ENCODE results near the gene TOMM22. TPM values are rescaled to one million over a fixed set of nuclear protein-coding genes. Genes with fewer than 3 reads are reported as not detected.

Gene TOMM22
- total RNA-seq, result 103 and 120 TPM in 2 replicates

DNA sequence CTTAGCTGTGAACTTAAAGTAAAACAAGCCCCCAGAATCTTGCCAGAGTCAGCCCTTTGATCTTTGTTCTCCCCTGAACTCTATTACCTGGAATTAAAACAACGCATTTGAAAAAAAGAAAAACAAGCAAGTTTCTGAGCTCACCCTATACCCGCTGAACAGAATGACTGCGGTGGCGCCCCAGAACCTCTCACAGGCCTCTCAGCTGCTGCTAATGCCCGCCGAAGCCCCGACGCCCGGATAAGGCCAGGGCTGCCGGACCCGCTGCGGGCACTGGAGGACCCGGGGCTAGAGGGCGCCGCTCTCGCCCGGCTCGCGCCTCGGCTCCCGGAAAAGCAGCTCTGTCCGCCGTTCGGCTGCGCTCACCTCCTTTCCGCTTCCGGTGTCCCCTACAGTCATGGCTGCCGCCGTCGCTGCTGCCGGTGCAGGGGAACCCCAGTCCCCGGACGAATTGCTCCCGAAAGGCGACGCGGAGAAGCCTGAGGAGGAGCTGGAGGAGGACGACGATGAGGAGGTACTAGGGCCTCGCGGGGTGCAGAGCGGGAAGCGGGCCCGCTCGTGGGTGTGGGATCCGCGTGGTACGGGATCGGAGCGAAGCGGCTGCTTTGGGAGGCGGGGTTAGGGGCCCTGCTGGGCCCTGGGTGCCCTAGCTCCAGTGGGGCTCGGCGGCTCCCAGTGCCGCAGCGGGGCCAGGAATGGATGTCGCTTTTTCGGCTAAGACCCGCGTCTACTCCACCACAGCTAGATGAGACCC, at the start of gene TOMM22:
TSS of gene TOMM22 (plus strand) at position 376 of the 754 bp plus-strand sequence. CDS start at position 398, 22 bp downstream.

DNA sequence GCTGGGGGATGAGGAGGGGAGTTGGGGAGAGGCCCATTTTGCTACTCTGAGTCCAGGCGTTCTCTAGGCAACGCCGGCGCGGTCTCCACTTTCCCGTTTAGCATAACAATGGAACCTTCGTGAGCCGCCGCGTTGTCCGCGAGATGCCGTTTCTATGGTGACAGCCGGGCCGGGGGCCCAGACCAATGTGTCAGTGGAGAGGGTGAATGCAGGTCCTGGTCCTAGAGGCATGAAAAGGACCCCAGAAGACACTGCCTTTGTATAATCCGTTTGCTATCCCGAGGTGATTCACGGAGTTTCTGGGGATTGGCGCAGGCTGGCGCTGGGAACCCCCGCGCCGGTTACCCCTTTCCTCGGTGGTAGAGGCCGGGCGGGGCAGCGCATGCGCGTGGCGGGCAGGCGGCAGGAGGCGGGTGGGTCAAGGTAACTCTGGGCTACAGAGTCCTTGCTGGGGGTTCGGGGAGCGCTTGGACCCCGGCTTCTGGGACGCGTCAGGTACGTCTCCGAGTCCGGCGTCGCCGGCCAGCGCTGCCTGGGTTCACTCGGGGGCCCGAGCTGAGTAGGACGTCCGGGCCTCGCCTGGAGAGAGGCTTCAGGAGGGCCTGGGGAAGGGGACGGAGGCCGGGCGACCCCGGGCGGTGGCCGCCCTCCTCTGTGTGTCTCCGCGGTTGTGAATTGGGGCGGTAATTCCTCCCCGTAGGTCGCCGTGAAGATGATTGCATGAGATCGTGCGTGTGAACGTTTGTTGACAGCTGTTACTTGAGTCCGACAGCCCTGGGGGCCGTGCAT, 25.3 kb upstream of the TOMM22 start, which contains the start of the genes CBY1 and FAM227A:
TSS of gene CBY1 (plus strand) at position 383 of the 789 bp plus-strand sequence. CDS start 11,417 bp downstream, outside the sequence.
TSS of gene FAM227A (minus strand) at position 137 of the 789 bp plus-strand sequence. CDS start 6,224 bp downstream, outside the sequence.

DNA sequence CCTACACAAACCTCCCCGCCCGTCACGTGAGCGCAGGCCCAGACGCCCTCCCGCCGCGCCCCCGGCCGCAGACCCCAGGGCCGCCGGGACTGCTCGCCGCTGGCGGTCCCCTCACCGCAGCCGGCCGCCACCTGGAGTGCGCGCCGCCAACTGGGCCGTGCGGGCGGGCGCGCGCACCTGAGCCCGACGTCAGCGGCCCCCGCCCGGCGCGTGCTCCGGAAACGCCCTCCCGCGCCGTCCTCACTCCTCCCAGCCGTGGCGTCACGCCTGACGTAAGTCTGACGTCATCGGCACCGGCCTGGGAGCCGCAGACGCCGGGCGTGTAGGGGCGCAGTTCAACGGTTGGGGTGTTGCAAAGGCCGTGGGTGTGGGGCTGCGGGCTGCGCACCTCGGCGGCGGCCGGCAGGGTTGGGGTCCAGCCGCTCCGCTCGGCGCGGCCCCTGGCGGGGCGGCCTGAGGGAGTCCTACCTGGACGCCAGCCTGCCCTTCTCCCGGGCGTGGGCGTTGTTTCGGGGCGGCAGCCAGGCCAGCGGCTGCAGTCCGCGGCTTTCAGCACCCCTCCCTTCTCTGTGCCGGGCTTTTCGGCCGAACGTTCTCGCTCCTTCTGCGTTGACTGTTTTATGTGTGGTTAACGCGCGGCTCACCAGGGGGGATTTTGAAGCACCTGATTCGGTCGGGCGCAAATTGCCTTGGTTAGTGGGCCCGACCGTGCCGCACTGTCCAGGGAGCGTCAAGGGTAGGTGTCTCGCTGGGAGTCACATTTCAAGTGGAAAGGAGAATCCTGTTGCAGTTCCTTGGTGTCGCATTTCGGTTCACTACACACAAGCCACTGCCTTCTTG, 19.3 kb downstream of the TOMM22 start, which contains the start of gene JOSD1:
TSS of gene JOSD1 (minus strand) at position 155 of the 840 bp plus-strand sequence. CDS start 956 bp downstream, outside the sequence.

DNA sequence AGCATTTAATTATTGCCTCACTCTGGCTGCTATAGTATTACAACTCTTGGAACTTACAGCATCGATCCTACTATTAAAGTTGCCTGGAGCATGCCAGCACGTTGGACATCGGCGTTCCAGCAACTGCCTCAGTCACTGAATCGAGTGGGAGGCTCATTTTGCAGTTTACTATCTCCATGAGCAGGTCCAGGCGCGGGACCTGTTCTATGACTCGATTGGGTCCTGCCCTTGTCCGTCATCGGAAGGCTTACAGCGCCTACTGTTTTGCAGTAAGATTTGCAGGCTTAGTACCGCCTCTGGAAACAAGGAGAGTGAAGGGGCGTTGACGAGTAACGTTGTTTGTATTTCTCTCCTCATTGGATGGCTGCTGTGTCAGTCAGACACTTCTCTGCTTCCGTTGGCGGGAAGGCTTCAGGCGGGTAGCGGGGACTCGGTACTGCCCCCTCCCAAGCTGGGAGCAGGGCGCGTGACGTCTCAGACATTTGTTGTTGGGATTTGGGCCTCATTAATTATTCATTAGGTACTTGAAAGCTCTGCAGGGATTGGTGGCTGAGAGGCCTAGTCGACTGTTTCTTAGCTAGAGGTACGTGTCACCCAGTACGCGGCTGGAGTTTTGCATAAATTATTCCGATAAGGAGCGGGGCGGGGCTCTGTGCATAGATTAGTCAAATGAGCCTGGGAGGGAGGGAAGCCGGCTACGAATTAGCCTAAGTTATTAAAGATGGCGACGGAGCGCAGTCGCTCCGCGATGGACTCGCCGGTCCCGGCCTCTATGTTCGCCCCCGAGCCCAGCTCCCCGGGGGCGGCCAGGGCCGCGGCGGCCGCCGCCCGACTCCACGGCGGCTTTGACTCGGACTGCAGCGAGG, 23.7 kb downstream of the TOMM22 start, which contains the start of gene GTPBP1:
TSS of gene GTPBP1 (plus strand) at position 710 of the 866 bp plus-strand sequence. CDS start at position 722, 12 bp downstream.

Other genes with a start within 250 kb of the TOMM22 start
- gene KCNJ4, start 226.8 kb upstream of the TOMM22 start, total RNA-seq, result not detected in 2 replicates
- 46.8 and 60.1 TPM in 2 replicates for gene KDELR3, start 213.9 kb upstream of the TOMM22 start, total RNA-seq
- 524 and 540 TPM in 2 replicates for gene DDX17, start 175.6 kb upstream of the TOMM22 start, total RNA-seq
- gene DMC1, start 111.8 kb upstream of the TOMM22 start, total RNA-seq, result 4.1 and 4.2 TPM in 2 replicates
- 1.1 and 1.5 TPM in 2 replicates for gene FAM227A, start 25.6 kb upstream of the TOMM22 start, total RNA-seq
- 18.6 and 18.7 TPM in 2 replicates for gene CBY1, start 25.3 kb upstream of the TOMM22 start, total RNA-seq
- gene JOSD1, start 19.0 kb downstream of the TOMM22 start, total RNA-seq, result 70.9 and 79.0 TPM in 2 replicates
- 26.6 and 37.5 TPM in 2 replicates for gene GTPBP1, start 24.0 kb downstream of the TOMM22 start, total RNA-seq
- gene SUN2, start 74.0 kb downstream of the TOMM22 start, total RNA-seq, result 101 and 126 TPM in 2 replicates
- gene DNAL4, start 112.2 kb downstream of the TOMM22 start, total RNA-seq, result 8.5 and 9.5 TPM in 2 replicates
- gene NPTXR, start 162.1 kb downstream of the TOMM22 start, total RNA-seq, result 0.29 and 1.3 TPM in 2 replicates
- 59.3 and 73.4 TPM in 2 replicates for gene CBX6, start 190.3 kb downstream of the TOMM22 start, total RNA-seq